Activated CD4-positive, alpha-beta T cell treated with anti-CD3 and anti-CD28 coated beads for 36 hours (primary cell): ENCODE measurements around the gene UGGT2. TPM values are rescaled to one million over a fixed set of nuclear protein-coding genes. Genes with fewer than 3 reads are reported as not detected.
A peak's percentile ranks its signal among the peaks of the same experiment; 100 is the strongest.

Experiments used
- ATAC-seq: fragments of 200-7000 bp; cut with Tn5 transposase; one replicate; pipeline ENCODE4 v1.10.0; 2021; ENCODE audit warnings: mild to moderate bottlenecking, moderate library complexity
- CTCF ChIA-PET: fragments of 350-600 bp; sonication (Branson Sonifier 250); formaldehyde crosslinking; loops from one replicate; lab custom pipeline; 2021; ENCODE audit warnings: antibody characterized with exemption; lab: Charles Lee
- POLR2A ChIA-PET: fragments of 350-600 bp; sonication (Branson Sonifier 250); formaldehyde crosslinking; loops from one replicate; lab custom pipeline; 2021; ENCODE audit warnings: antibody characterized with exemption, inconsistent platforms; lab: Charles Lee
- DNase-seq: peaks from one replicate; pipeline ENCODE4 v3.0.0-alpha.2; 2020
- H3K27ac Mint-ChIP-seq: one replicate; pipeline ENCODE4 v1.8.0; 2021; ENCODE audit warnings: mixed read lengths
- H3K27me3 Mint-ChIP-seq: one replicate; pipeline ENCODE4 v1.8.0; 2021; ENCODE audit warnings: mixed read lengths
- H3K36me3 Mint-ChIP-seq: one replicate; pipeline ENCODE4 v1.8.0; 2021; ENCODE audit warnings: low read depth, mixed read lengths
- H3K4me1 Mint-ChIP-seq: one replicate; pipeline ENCODE4 v1.8.0; 2021; ENCODE audit warnings: mixed read lengths
- H3K4me3 Mint-ChIP-seq: one replicate; pipeline ENCODE4 v1.8.0; 2021; ENCODE audit warnings: mild to moderate bottlenecking, moderate library complexity, mixed read lengths
- H3K9me3 Mint-ChIP-seq: one replicate; pipeline ENCODE4 v1.8.0; 2021; ENCODE audit warnings: low read depth, mixed read lengths
- intact Hi-C, 2 experiments: fragments of 100-400 bp; cut with DNase I in 1 of 2; cut with micrococcal nuclease in 1 of 2; formaldehyde crosslinking; loops; one replicate each; pipeline versions ENCODE4 v1.14.2 to v1.15.1; 2022 to 2024; cut with DNase I, micrococcal nuclease
- total RNA-seq, 2 experiments: library from RNA; stranded (reverse); gene quantifications; one replicate each; pipeline ENCODE4 v1.2.3, GENCODE V29; 2021

UGGT2 gene
- under 1 TPM; 0.18 to 0.34 TPM for total RNA-seq

GRCh38 chr13:96053003-96053703 is at the start of gene UGGT2:
Gene UGGT2, minus strand, starts transcription at chr13:96053401. Its CDS starts 89 bp downstream, at chr13:96053312.
- Mint-ChIP-seq H3K36me3 (peaks cover 3% of the 10 kb centered on the region), H3K4me1 (peaks cover 4% of the 10 kb centered on the region), H3K4me3 (peak within 1 kb of the TSS; percentile 56), H3K27ac (no peak within 1 kb of the TSS), H3K9me3 (peaks cover 1% of the 10 kb centered on the region), H3K27me3 (peaks cover 43% of the 10 kb centered on the region)
- DNase-seq (peak; percentile 30), ATAC-seq (peak; percentile 33)
- ChIA-PET CTCF (no interaction called here), POLR2A (no interaction called here)
- intact Hi-C loops, result no loop called here

GRCh38 chr13:96100457-96101220 is 47.4 kb upstream of the UGGT2 start:
- H3K9me3 Mint-ChIP-seq, result no peaks in the 10 kb centered on the region
- H3K27me3 Mint-ChIP-seq, result peaks cover 2% of the 10 kb centered on the region
- no peak for ATAC-seq
- no peaks in the 10 kb centered on the region for H3K4me1 Mint-ChIP-seq
- POLR2A ChIA-PET, result no interaction called here
- CTCF ChIA-PET, result no interaction called here
- no peak overlapping the region for H3K4me3 Mint-ChIP-seq
- H3K27ac Mint-ChIP-seq, result no peak overlapping the region
- DNase-seq, result no peak
- intact Hi-C loops, result no loop called here
- H3K36me3 Mint-ChIP-seq, result no peaks in the 10 kb centered on the region

- no peaks in the 10 kb centered on the region for H3K9me3 Mint-ChIP-seq
- no peak overlapping the region for H3K4me3 Mint-ChIP-seq
- no peak overlapping the region for H3K27ac Mint-ChIP-seq
- intact Hi-C loops, result loop anchor here in 1 of 2 experiments (5.0 kb wide), 1 partner anchor 1381 kb away; the partner anchor contains the start of gene SOX21
- peaks cover 39% of the 10 kb centered on the region for H3K27me3 Mint-ChIP-seq
- H3K36me3 Mint-ChIP-seq, result no peaks in the 10 kb centered on the region
- POLR2A ChIA-PET, result no interaction called here
- no peak for DNase-seq
- CTCF ChIA-PET, result no interaction called here
- ATAC-seq, result no peak
- H3K4me1 Mint-ChIP-seq, result peaks cover 3% of the 10 kb centered on the region
Measured at GRCh38 chr13:96093296-96094006, 40.2 kb upstream of the UGGT2 start.

GRCh38 chr13:96091164-96092117 is 38.2 kb upstream of the UGGT2 start:
- no peak overlapping the region for H3K4me3 Mint-ChIP-seq
- H3K36me3 Mint-ChIP-seq, result no peaks in the 10 kb centered on the region
- ATAC-seq, result no peak
- ChIA-PET CTCF (no interaction called here), POLR2A (no interaction called here)
- H3K27ac Mint-ChIP-seq, result no peak overlapping the region
- peaks cover 49% of the 10 kb centered on the region for H3K27me3 Mint-ChIP-seq
- DNase-seq, result peak; percentile 3
- intact Hi-C loops, result loop anchor here in 1 of 2 experiments (5.0 kb wide), 1 partner anchor 1379 kb away; the partner anchor contains the start of gene SOX21
- peaks cover 3% of the 10 kb centered on the region for H3K4me1 Mint-ChIP-seq
- no peaks in the 10 kb centered on the region for H3K9me3 Mint-ChIP-seq

GRCh38 chr13:96090240-96091101 is 37.3 kb upstream of the UGGT2 start:
- no peak overlapping the region for H3K27ac Mint-ChIP-seq
- ATAC-seq (peak; percentile 36), DNase-seq (peak; percentile 10)
- H3K4me3 Mint-ChIP-seq, result no peak overlapping the region
- no peaks in the 10 kb centered on the region for H3K9me3 Mint-ChIP-seq
- H3K4me1 Mint-ChIP-seq, result peaks cover 3% of the 10 kb centered on the region
- intact Hi-C loops, result loop anchor here in 1 of 2 experiments (5.0 kb wide), 1 partner anchor 1378 kb away; the partner anchor contains the start of gene SOX21
- H3K27me3 Mint-ChIP-seq, result peaks cover 51% of the 10 kb centered on the region
- H3K36me3 Mint-ChIP-seq, result no peaks in the 10 kb centered on the region
- CTCF ChIA-PET, result no interaction called here
- POLR2A ChIA-PET, result no interaction called here

GRCh38 chr13:96089749-96090239 is 36.6 kb upstream of the UGGT2 start, which contains the start of gene HS6ST3:
Gene HS6ST3, plus strand, starts transcription at chr13:96090107.
- Mint-ChIP-seq H3K36me3 (no peaks in the 10 kb centered on the region), H3K9me3 (no peaks in the 10 kb centered on the region), H3K4me1 (peaks cover 3% of the 10 kb centered on the region), H3K4me3 (peak within 1 kb of the TSS; percentile 18), H3K27ac (no peak within 1 kb of the TSS), H3K27me3 (peaks cover 51% of the 10 kb centered on the region)
- DNase-seq (peak; percentile 13), ATAC-seq (no peak)
- ChIA-PET CTCF (no interaction called here), POLR2A (no interaction called here)
- intact Hi-C loops, result loop anchor here in 1 of 2 experiments (5.0 kb wide), 1 partner anchor 1377 kb away; the partner anchor contains the start of gene SOX21

- H3K27me3 Mint-ChIP-seq, result peaks cover 48% of the 10 kb centered on the region
- no peak overlapping the region for H3K27ac Mint-ChIP-seq
- H3K36me3 Mint-ChIP-seq, result no peaks in the 10 kb centered on the region
- H3K9me3 Mint-ChIP-seq, result no peaks in the 10 kb centered on the region
- ChIA-PET POLR2A (no interaction called here), CTCF (interaction anchor here (0.6 kb wide), 1 partner anchor 39 kb away, joined by 3 read pairs; no protein-coding TSS in a partner anchor)
- no peak overlapping the region for H3K4me3 Mint-ChIP-seq
- H3K4me1 Mint-ChIP-seq, result peaks cover 3% of the 10 kb centered on the region
- DNase-seq (no peak), ATAC-seq (no peak)
- intact Hi-C loops, result no loop called here
Measured at GRCh38 chr13:96089139-96089538, 35.9 kb upstream of the UGGT2 start.

GRCh38 chr13:96086736-96087135 is 33.5 kb upstream of the UGGT2 start:
- no peak overlapping the region for H3K4me3 Mint-ChIP-seq
- ATAC-seq (no peak), DNase-seq (no peak)
- no peaks in the 10 kb centered on the region for H3K36me3 Mint-ChIP-seq
- no peaks in the 10 kb centered on the region for H3K9me3 Mint-ChIP-seq
- H3K27me3 Mint-ChIP-seq, result peaks cover 34% of the 10 kb centered on the region
- ChIA-PET CTCF (no interaction called here), POLR2A (no interaction called here)
- no peak overlapping the region for H3K27ac Mint-ChIP-seq
- H3K4me1 Mint-ChIP-seq, result peaks cover 3% of the 10 kb centered on the region
- intact Hi-C loops, result no loop called here

GRCh38 chr13:96082640-96083039 is 29.4 kb upstream of the UGGT2 start:
- CTCF ChIA-PET, result no interaction called here
- no peak for DNase-seq
- no peak for ATAC-seq
- Mint-ChIP-seq H3K27me3 (peaks cover 8% of the 10 kb centered on the region), H3K27ac (no peak overlapping the region), H3K36me3 (no peaks in the 10 kb centered on the region), H3K4me3 (no peak overlapping the region), H3K9me3 (no peaks in the 10 kb centered on the region), H3K4me1 (no peaks in the 10 kb centered on the region)
- POLR2A ChIA-PET, result no interaction called here
- intact Hi-C loops, result no loop called here

GRCh38 chr13:96081888-96082287 is 28.7 kb upstream of the UGGT2 start:
- H3K4me3 Mint-ChIP-seq, result no peak overlapping the region
- POLR2A ChIA-PET, result no interaction called here
- no peaks in the 10 kb centered on the region for H3K9me3 Mint-ChIP-seq
- no peak overlapping the region for H3K27ac Mint-ChIP-seq
- no peaks in the 10 kb centered on the region for H3K4me1 Mint-ChIP-seq
- H3K36me3 Mint-ChIP-seq, result no peaks in the 10 kb centered on the region
- no peak for DNase-seq
- H3K27me3 Mint-ChIP-seq, result peaks cover 2% of the 10 kb centered on the region
- intact Hi-C loops, result no loop called here
- CTCF ChIA-PET, result no interaction called here
- ATAC-seq, result no peak
